HG03097 (cell line): ENCODE measurements around the gene HARS1.
"Not testable (repeated sequence)": the region's sequence is repeated elsewhere in the genome, so short reads cannot be mapped to it uniquely, and the experiment has no call there.

Experiments
- ATAC-seq: cut with Tn5 transposase; IDR thresholded peaks from one replicate; pipeline ENCODE4 v1.9.1; 2021; ENCODE audit not compliant: unreplicated experiment, low FRiP score

Gene HARS1

GRCh38 chr5:140635291-140636257 lies 55.6 kb downstream of the HARS1 start:
- ATAC-seq, result no peak

- ATAC-seq, result no peak
Observed at GRCh38 chr5:140634103-140634502, 57.1 kb downstream of the HARS1 start.

GRCh38 chr5:140633501-140633900 lies 57.7 kb downstream of the HARS1 start:
- no peak for ATAC-seq

- ATAC-seq, result no peak
Observed at GRCh38 chr5:140633021-140633471, 58.1 kb downstream of the HARS1 start, which contains the start of gene CD14. Gene CD14 (minus strand): TSS chr5:140633175. CDS start chr5:140633071, 104 bp downstream.

GRCh38 chr5:140632366-140633020 lies 58.7 kb downstream of the HARS1 start:
- ATAC-seq, result no peak

GRCh38 chr5:140631831-140632365 lies 59.3 kb downstream of the HARS1 start:
- no peak for ATAC-seq

GRCh38 chr5:140631036-140631417 lies 60.1 kb downstream of the HARS1 start:
- ATAC-seq, result no peak

GRCh38 chr5:140630292-140631035 lies 60.7 kb downstream of the HARS1 start:
- ATAC-seq, result no peak

GRCh38 chr5:140628711-140629110 lies 62.5 kb downstream of the HARS1 start:
- ATAC-seq, result no peak

GRCh38 chr5:140627972-140628371 lies 63.2 kb downstream of the HARS1 start:
- no peak for ATAC-seq

GRCh38 chr5:140624886-140625285 lies 66.3 kb downstream of the HARS1 start:
- ATAC-seq, result not testable (repeated sequence)
